Activated CD4-positive, CD25-positive, alpha-beta regulatory T cell treated with anti-CD3 and anti-CD28 coated beads, Interleukin-2, amount 50 U/mL, for 72 hours (primary cell): ENCODE data around the gene ITPA.
"Not testable (repeated sequence)": the region's sequence is repeated elsewhere in the genome, so short reads cannot be mapped to it uniquely, and the experiment has no call there.

ENCODE experiments used
- DNase-seq: peaks from one replicate; pipeline ENCODE4 v3.0.0; 2021

The ITPA gene

GRCh38 chr20:3173610-3174441, 35.5 kb upstream of the ITPA start:
- peak; percentile 89 for DNase-seq

GRCh38 chr20:3174442-3175261, 34.6 kb upstream of the ITPA start:
- no peak for DNase-seq

GRCh38 chr20:3175270-3175669, 34.0 kb upstream of the ITPA start:
- no peak for DNase-seq

- DNase-seq = no peak
These were observed 31.4 kb upstream of the ITPA start for GRCh38 chr20:3177746-3178485.

GRCh38 chr20:3180319-3180718, 29.0 kb upstream of the ITPA start:
- DNase-seq = no peak

- no peak for DNase-seq
These were observed 28.0 kb upstream of the ITPA start for GRCh38 chr20:3181270-3181669.

GRCh38 chr20:3182429-3182828, 26.9 kb upstream of the ITPA start:
- DNase-seq = not testable (repeated sequence)

- DNase-seq = no peak
These were observed 25.2 kb upstream of the ITPA start for GRCh38 chr20:3183896-3184612.

- DNase-seq = not testable (repeated sequence)
These were observed 21.4 kb upstream of the ITPA start for GRCh38 chr20:3187861-3188260.

- DNase-seq = no peak
These were observed 20.4 kb upstream of the ITPA start for GRCh38 chr20:3188823-3189413.

GRCh38 chr20:3189561-3190131, 19.7 kb upstream of the ITPA start:
- no peak for DNase-seq

- DNase-seq = no peak
These were observed 18.6 kb upstream of the ITPA start for GRCh38 chr20:3190681-3191111.

- DNase-seq = no peak
These were observed 16.9 kb upstream of the ITPA start for GRCh38 chr20:3192226-3193015.

GRCh38 chr20:3193806-3194616, 15.3 kb upstream of the ITPA start:
- DNase-seq = no peak

- DNase-seq = no peak
These were observed 14.5 kb upstream of the ITPA start for GRCh38 chr20:3194617-3195280.

- no peak for DNase-seq
These were observed 13.6 kb upstream of the ITPA start for GRCh38 chr20:3195590-3196237.

GRCh38 chr20:3199206-3199605, 10.1 kb upstream of the ITPA start:
- DNase-seq = no peak

- DNase-seq = no peak
These were observed 9.1 kb upstream of the ITPA start for GRCh38 chr20:3199976-3200755.
